Mammary epithelial cell (primary cell): ENCODE results near the gene PSAP.

Experiments
- CTCF ChIP-seq, 2 donors: IDR thresholded peaks in 1 of 2; conservative IDR thresholded peaks in 1 of 2; 2 replicates each; pipeline ENCODE4 v1.5.1; 2011 to 2012; ENCODE audit warnings: inconsistent platforms in 2 of 2, low read length in 2 of 2, mild to moderate bottlenecking in 2 of 2, control low read depth in 1 of 2, low read depth in 1 of 2; ENCODE audit not compliant: insufficient read depth in 1 of 2; ENCODE audit errors: extremely low read depth in 1 of 2
- EZH2 ChIP-seq: IDR thresholded peaks from 2 replicates; pipeline ENCODE4 v1.6.1; 2012; ENCODE audit warnings: low read length, inconsistent platforms, borderline replicate concordance

GRCh38 chr10:71798308-71798624 is 52.8 kb downstream of the PSAP start:
- TF ChIP-seq CTCF (conservative IDR thresholded peaks at IDR 0.05 in 1 of 2, IDR thresholded peaks at IDR 0.05 in 1 of 2; ENCODE audit: extremely low read depth in 1 of 2, insufficient read depth in 1 of 2, low read depth in 1 of 2, low read length in 2 of 2) (no peak), EZH2 (no peak)
